ENCODE data around the gene CACNA2D3. TPM values are rescaled to one million over a fixed set of nuclear protein-coding genes. Genes with fewer than 3 reads are reported as not detected.

Gene CACNA2D3
- total and polyA plus RNA-seq, 12 donors: 0.26 to 13.7 (median 2.8) TPM; not detected in 1

- Histone ChIP-seq H3K27ac (no peak overlapping the region), H3K36me3 (replicated peaks in 1 of 2) (no peaks in the 10 kb centered on the region), H3K9me3 (replicated peaks in 1 of 3) (no peaks in the 10 kb centered on the region), H3K27me3 (no peaks in the 10 kb centered on the region), H3K4me3 (no peak overlapping the region), H3K4me1 (replicated peaks in 1 of 2) (no peaks in the 10 kb centered on the region)
- TF ChIP-seq POLR2A (IDR thresholded peaks at IDR 0.05): no peak
- no peak for TF ChIP-seq CTCF (IDR thresholded peaks at IDR 0.05)
- intact Hi-C loops (cut with DNase I): no loop called here
- DNase-seq: no peak
- 57 to 68% (median 62%) methylated on average over 4 of the region's 4 CpGs for WGBS, 4 donors
Measured at GRCh38 chr3:55074796-55075195, 952.4 kb downstream of the CACNA2D3 start.

- H3K4me1 ChIP-seq (replicated peaks in 1 of 2): no peaks in the 10 kb centered on the region
- no peaks in the 10 kb centered on the region for H3K27me3 ChIP-seq
- no peak overlapping the region for H3K27ac ChIP-seq
- intact Hi-C loops (cut with DNase I): no loop called here
- TF ChIP-seq CTCF (IDR thresholded peaks at IDR 0.05) (no peak), POLR2A (IDR thresholded peaks at IDR 0.05) (no peak)
- no peaks in the 10 kb centered on the region for H3K9me3 ChIP-seq (replicated peaks in 1 of 3)
- H3K36me3 ChIP-seq (replicated peaks in 1 of 2): no peaks in the 10 kb centered on the region
- 77 to 91% (median 82%) methylated on average over 6 of the region's 6 CpGs for WGBS, 4 donors
- DNase-seq: no peak
- H3K4me3 ChIP-seq: no peak overlapping the region
Measured at GRCh38 chr3:55075846-55076245, 953.5 kb downstream of the CACNA2D3 start.

- Histone ChIP-seq H3K36me3 (replicated peaks in 1 of 2) (no peaks in the 10 kb centered on the region), H3K27ac (no peak overlapping the region), H3K9me3 (replicated peaks in 1 of 3) (no peaks in the 10 kb centered on the region), H3K4me3 (no peak overlapping the region), H3K27me3 (no peaks in the 10 kb centered on the region), H3K4me1 (replicated peaks in 1 of 2) (no peaks in the 10 kb centered on the region)
- no peak for TF ChIP-seq POLR2A (IDR thresholded peaks at IDR 0.05)
- TF ChIP-seq CTCF (IDR thresholded peaks at IDR 0.05): no peak
- 88 to 91% (median 90%) methylated on average over 7 of the region's 7 CpGs for WGBS, 4 donors
- no peak for DNase-seq
- intact Hi-C loops (cut with DNase I): no loop called here
Measured at GRCh38 chr3:55077726-55078125, 955.4 kb downstream of the CACNA2D3 start.

- WGBS, 4 donors: 70 to 88% (median 80%) methylated on average over 3 to 7 of the region's 7 CpGs
- H3K4me1 ChIP-seq (replicated peaks in 1 of 2): no peaks in the 10 kb centered on the region
- no peaks in the 10 kb centered on the region for H3K27me3 ChIP-seq
- H3K4me3 ChIP-seq: no peak overlapping the region
- no peak for TF ChIP-seq CTCF (IDR thresholded peaks at IDR 0.05)
- DNase-seq: no peak
- no peaks in the 10 kb centered on the region for H3K9me3 ChIP-seq (replicated peaks in 1 of 3)
- no peak overlapping the region for H3K27ac ChIP-seq
- intact Hi-C loops (cut with DNase I): no loop called here
- H3K36me3 ChIP-seq (replicated peaks in 1 of 2): no peaks in the 10 kb centered on the region
Measured at GRCh38 chr3:55078876-55079275, 956.5 kb downstream of the CACNA2D3 start.
